IMR-90 (cell line): ENCODE results near the gene DNTTIP2. TPM values are rescaled to one million over a fixed set of nuclear protein-coding genes. Genes with fewer than 3 reads are reported as not detected.

ENCODE experiments used
- ATAC-seq: fragments of 200-7000 bp; cut with Tn5 transposase; 2 replicates; pipeline ENCODE4 v1.9.1; 2020; ENCODE audit warnings: low read depth, mild to moderate bottlenecking, moderate library complexity
- BruUV-seq: library from RNA; stranded (reverse); fragments of 400-500 nt; replicated peaks from 2 replicates; lab custom pipeline; 2021; lab: Mats Ljungman, UMichigan
- CTCF ChIA-PET: fragments of 300-600 bp; formaldehyde crosslinking; extraction: SDS; loops from one replicate; lab custom pipeline; 2021; ENCODE audit warnings: antibody characterized with exemption; lab: Yijun Ruan, JAX
- POLR2A ChIA-PET: fragments of 300-600 bp; sonication (Branson Sonifier 250); formaldehyde crosslinking; loops from one replicate; lab custom pipeline; 2022; ENCODE audit warnings: antibody characterized with exemption; ENCODE audit not compliant: unreplicated experiment; lab: Charles Lee
- DNase-seq: peaks from one replicate; pipeline ENCODE4 v3.0.0; 2013
- H2AFZ ChIP-seq: replicated peaks from 2 replicates; pipeline ENCODE3; 2013; ENCODE audit warnings: low read length, mild to moderate bottlenecking; ENCODE audit not compliant: poor library complexity
- H2AK5ac ChIP-seq: 2 replicates; pipeline ENCODE4 v1.6.1; 2013; ENCODE audit warnings: low read depth, low read length, inconsistent platforms
- H2AK9ac ChIP-seq: replicated peaks from 2 replicates; pipeline ENCODE3; 2013; ENCODE audit warnings: mild to moderate bottlenecking, low read depth, low read length, moderate library complexity; ENCODE audit not compliant: poor library complexity
- H2BK120ac ChIP-seq: 2 replicates; pipeline ENCODE4 v1.6.1; 2013; ENCODE audit warnings: low read depth, low read length, inconsistent platforms
- H2BK15ac ChIP-seq: 3 replicates; pipeline ENCODE4 v1.6.1; 2013; ENCODE audit warnings: low read depth, low read length, inconsistent platforms
- H2BK20ac ChIP-seq: 2 replicates; pipeline ENCODE4 v1.6.1; 2013; ENCODE audit warnings: low read depth, mild to moderate bottlenecking, inconsistent platforms, low read length, moderate library complexity
- H2BK5ac ChIP-seq: 2 replicates; pipeline ENCODE4 v1.6.1; 2013; ENCODE audit warnings: mild to moderate bottlenecking, low read depth, low read length, inconsistent platforms; ENCODE audit not compliant: poor library complexity, severe bottlenecking
- H3K14ac ChIP-seq: replicated peaks from 2 replicates; pipeline ENCODE4 v1.6.1; 2013; ENCODE audit warnings: low read depth, low read length, inconsistent platforms
- H3K18ac ChIP-seq: 2 replicates; pipeline ENCODE4 v1.6.1; 2013; ENCODE audit warnings: low read depth, low read length, control low read depth
- H3K23ac ChIP-seq: 2 replicates; pipeline ENCODE4 v1.6.1; 2013; ENCODE audit warnings: low read depth, low read length, inconsistent platforms
- H3K27ac ChIP-seq: 2 replicates; pipeline ENCODE4 v1.5.1; 2013; ENCODE audit warnings: mild to moderate bottlenecking, control low read depth, low read length; ENCODE audit not compliant: insufficient read depth
- H3K27me3 ChIP-seq: 2 replicates; pipeline ENCODE4 v1.6.1; 2013; ENCODE audit warnings: low read length; ENCODE audit not compliant: control insufficient read depth, insufficient read depth
- H3K36me3 ChIP-seq: 2 replicates; pipeline ENCODE4 v1.6.1; 2013; ENCODE audit warnings: low read length, mixed read lengths; ENCODE audit not compliant: control insufficient read depth, insufficient read depth
- H3K4ac ChIP-seq: 2 replicates; pipeline ENCODE4 v1.6.1; 2013; ENCODE audit warnings: low read depth, low read length, inconsistent platforms
- H3K4me1 ChIP-seq: 2 replicates; pipeline ENCODE4 v1.6.1; 2013; ENCODE audit warnings: low read length, mixed read lengths; ENCODE audit not compliant: control insufficient read depth, insufficient read depth
- H3K4me2 ChIP-seq: 2 replicates; pipeline ENCODE4 v1.6.1; 2013; ENCODE audit warnings: low read depth, mild to moderate bottlenecking, control low read depth, low read length, moderate library complexity
- H3K4me3 ChIP-seq: 2 replicates; pipeline ENCODE4 v1.5.1; 2013; ENCODE audit warnings: low read depth, mild to moderate bottlenecking, control low read depth, low read length, moderate library complexity; ENCODE audit not compliant: insufficient read depth
- H3K56ac ChIP-seq: 2 replicates; pipeline ENCODE4 v1.6.1; 2013; ENCODE audit warnings: low read length, inconsistent platforms; ENCODE audit not compliant: insufficient read depth; ENCODE audit errors: extremely low read depth
- H3K79me1 ChIP-seq, 2 experiments: 2 replicates each; pipeline ENCODE4 v1.6.1; 2013; ENCODE audit warnings: low read length in 2 of 2, inconsistent platforms in 1 of 2, low read depth in 1 of 2
- H3K9ac ChIP-seq: 2 replicates; pipeline ENCODE4 v1.6.1; 2013; ENCODE audit warnings: low read depth, low read length, control low read depth
- H3K9me1 ChIP-seq: 2 replicates; pipeline ENCODE4 v1.6.1; 2013; ENCODE audit warnings: low read length, inconsistent platforms; ENCODE audit not compliant: insufficient read depth
- H3K9me3 ChIP-seq: 2 replicates; pipeline ENCODE4 v1.6.1; 2013; ENCODE audit warnings: low read length; ENCODE audit not compliant: control insufficient read depth, insufficient read depth
- H4K20me1 ChIP-seq: 2 replicates; pipeline ENCODE4 v1.6.1; 2013; ENCODE audit warnings: low read length, inconsistent platforms; ENCODE audit not compliant: insufficient read depth
- H4K5ac ChIP-seq: 2 replicates; pipeline ENCODE4 v1.6.1; 2013; ENCODE audit warnings: mild to moderate bottlenecking, low read depth, low read length, control low read depth
- H4K8ac ChIP-seq, 2 experiments: 2 replicates each; pipeline ENCODE4 v1.6.1; 2013; ENCODE audit warnings: low read depth in 2 of 2, low read length in 2 of 2, control low read depth in 1 of 2, inconsistent platforms in 1 of 2
- H4K91ac ChIP-seq: 2 replicates; pipeline ENCODE4 v1.6.1; 2013; ENCODE audit warnings: low read depth, low read length, inconsistent platforms; ENCODE audit not compliant: insufficient read depth
- CHD1 ChIP-seq: IDR thresholded peaks from 2 replicates; pipeline ENCODE4 v1.6.1; 2012; ENCODE audit warnings: low read depth, low read length, improper control_type of control experiment
- WGBS, 2 experiments: methylation state at CpG; one replicate each; pipeline versions ENCODE4 v1.1.5 to v1.1.7; 2013; ENCODE audit warnings: missing lambda C conversion rate in 2 of 2; ENCODE audit not compliant: insufficient read length in 1 of 2; ENCODE audit errors: extremely low coverage in 2 of 2; 5-methylcytosine and 5-hydroxymethylcytosine counted together
- dilution Hi-C: fragments of 300-500 bp; cut with HindIII; formaldehyde crosslinking; loops from one replicate; pipeline ENCODE4 v1.14.3; 2018; ENCODE audit warnings: low sequenced_read_pairs; ENCODE audit not compliant: unreplicated experiment
- in situ Hi-C: fragments of 300-500 bp; cut with MboI; formaldehyde crosslinking; loops from 3 replicates; pipeline ENCODE4 v1.14.3; 2019; ENCODE audit warnings: low sequenced_read_pairs, inconsistent platforms, mixed read lengths
- intact Hi-C: fragments of 100-400 bp; cut with micrococcal nuclease; formaldehyde crosslinking; loops from 2 replicates; pipeline ENCODE4 v1.10.0; 2022
- polyA plus RNA-seq, 3 experiments: library from polyadenylated mRNA; depleted of rRNA; stranded (reverse); fragments of >200 nt; gene quantifications; 2 replicates each; pipeline ENCODE4 v1.2.3, GENCODE V29; 2012; ENCODE audit warnings: low replicate concordance in 1 of 3
- total RNA-seq: library from RNA; depleted of rRNA; stranded (reverse); fragments of >200 nt; gene quantifications from 2 replicates; pipeline ENCODE4 v1.2.3, GENCODE V29; 2012

The DNTTIP2 gene
- total and polyA plus RNA-seq, 2 of the 4 experiments (the other 2 are of a cell fraction): 14.2 to 24.4 TPM

DNA sequence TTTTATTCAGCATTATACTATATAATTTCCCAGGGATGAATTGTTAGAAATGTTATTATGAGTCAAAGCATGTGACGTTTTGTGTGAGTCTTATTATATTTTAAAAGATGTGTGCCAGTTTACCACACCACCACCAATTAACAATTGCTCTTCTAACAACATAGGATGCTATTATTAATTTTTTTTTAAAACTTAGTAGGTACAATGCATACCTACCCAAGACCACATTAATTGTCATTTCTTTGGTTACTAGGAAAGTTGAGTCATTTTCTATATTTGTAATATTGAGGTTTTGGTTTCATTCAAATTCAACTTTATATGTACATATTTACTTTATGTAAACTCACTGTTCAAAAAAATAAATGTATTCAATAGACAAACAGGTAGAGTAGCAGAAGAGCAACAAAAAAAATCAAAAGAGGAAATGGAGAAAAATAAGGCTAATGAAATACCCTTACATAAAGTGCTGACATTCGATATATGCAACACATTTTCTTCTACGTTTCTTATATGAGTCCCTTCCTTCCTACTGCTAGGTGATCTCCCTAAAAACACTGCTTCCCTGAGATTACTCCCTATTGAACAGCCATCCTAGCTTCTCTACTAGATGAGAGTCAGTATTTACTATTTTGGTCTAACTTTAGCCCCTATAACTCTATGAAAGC, 20.7 kb upstream of the DNTTIP2 start:
- Histone ChIP-seq H3K27me3 (no peaks in the 10 kb centered on the region), H2BK15ac (no peak overlapping the region), H3K9ac (no peak overlapping the region), H3K9me3 (no peaks in the 10 kb centered on the region), H2AK9ac (no peak overlapping the region), H3K56ac (no peak overlapping the region), H3K36me3 (peaks cover 24% of the 10 kb centered on the region), H2AK5ac (no peak overlapping the region), H4K20me1 (peaks cover 9% of the 10 kb centered on the region; the same call in 1 of the 2 replicates), H2BK120ac (no peak overlapping the region), H3K4me3 (no peak overlapping the region), H2BK5ac (no peak overlapping the region), H3K27ac (no peak overlapping the region), H4K91ac (no peak overlapping the region), H4K8ac (no peak overlapping the region), H2BK20ac (no peak overlapping the region), H3K4me1 (no peaks in the 10 kb centered on the region; the same call in 1 of the 2 replicates), H3K14ac (no peak overlapping the region), H3K4ac (no peak overlapping the region), H3K4me2 (no peak overlapping the region), H4K5ac (no peak overlapping the region), H3K79me1 (peaks cover 17 to 36% of the 10 kb centered on the region in 2 experiments; a peak in 3 of 4 replicates), H3K9me1 (0 out of 2 replicates have a peak, but pooled peaks cover under 1% of the 10 kb centered on the region), H3K23ac (no peak overlapping the region), H3K18ac (no peak overlapping the region), H2AFZ (no peak overlapping the region)
- ChIA-PET CTCF (no interaction called here), POLR2A (no interaction called here)
- intact Hi-C loops (loop anchor here (10.0 kb wide), 2 partner anchors 335 to 905 kb away; partner anchors contain the start of gene ARHGAP29), dilution Hi-C loops (no loop called here), in situ Hi-C loops (loop anchor here (25.0 kb wide), 1 partner anchor 438 kb away; no protein-coding TSS in a partner anchor)
- no peak for TF ChIP-seq CHD1
- 80% methylated on average over 1 of the region's 3 CpGs; no CpG with 5 or more reads in 1 of the 2 experiments for WGBS, 2 experiments
- no peak for DNase-seq
- BruUV-seq: no TSS peak
- no peak for ATAC-seq
